HG02943 (cell line): ENCODE results near the gene GSC2.

Source experiments
- ATAC-seq: cut with Tn5 transposase; IDR thresholded peaks from one replicate; pipeline ENCODE4 v1.9.1; 2021; ENCODE audit warnings: mild to moderate bottlenecking, low read depth, moderate library complexity; ENCODE audit not compliant: unreplicated experiment

The GSC2 gene

DNA sequence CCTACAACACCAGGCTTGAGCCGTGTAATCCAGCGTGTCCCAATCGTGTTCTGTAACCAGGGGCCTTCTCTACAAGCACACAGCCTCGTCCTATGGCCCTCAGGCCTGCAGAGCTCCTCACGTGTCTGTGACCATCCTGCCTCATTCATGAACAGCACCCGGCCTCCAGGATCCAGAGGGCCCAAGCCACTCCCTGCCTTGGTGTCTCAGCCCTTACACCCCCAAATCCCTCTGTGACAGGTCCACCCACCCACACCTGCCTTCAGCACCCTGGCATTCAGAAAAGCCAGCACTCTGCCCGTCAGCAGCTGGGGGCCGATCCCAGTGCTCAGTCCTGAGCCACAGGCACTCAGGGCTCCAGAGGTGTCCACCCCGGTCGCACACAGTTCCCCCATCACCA, 13.2 kb downstream of the GSC2 start:
- no peak for ATAC-seq

- ATAC-seq: no peak
Observed at GRCh38 chr22:19134874-19135273, 15.2 kb downstream of the GSC2 start.

GRCh38 chr22:19134176-19134831, 15.8 kb downstream of the GSC2 start:
- no peak for ATAC-seq

DNA sequence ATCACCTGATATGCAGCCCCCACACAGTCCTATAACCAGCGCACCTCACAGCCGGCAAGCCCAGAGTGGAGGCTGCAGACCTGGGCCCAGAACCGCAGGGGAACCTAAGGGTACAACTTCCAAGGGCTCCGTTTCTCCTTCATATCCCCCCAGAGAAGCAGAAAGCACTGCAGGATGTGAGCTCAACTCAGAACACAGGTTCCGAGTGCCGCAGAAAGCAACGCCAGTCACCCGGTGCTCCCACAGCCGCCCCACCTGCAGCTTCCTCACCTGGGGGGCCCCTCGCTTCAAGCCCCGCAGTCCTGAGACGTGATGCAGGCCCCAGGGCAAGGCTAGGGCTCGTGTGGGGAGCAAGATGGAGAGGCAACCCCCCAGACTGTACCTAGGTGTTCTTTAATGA, 16.5 kb downstream of the GSC2 start:
- ATAC-seq: no peak

DNA sequence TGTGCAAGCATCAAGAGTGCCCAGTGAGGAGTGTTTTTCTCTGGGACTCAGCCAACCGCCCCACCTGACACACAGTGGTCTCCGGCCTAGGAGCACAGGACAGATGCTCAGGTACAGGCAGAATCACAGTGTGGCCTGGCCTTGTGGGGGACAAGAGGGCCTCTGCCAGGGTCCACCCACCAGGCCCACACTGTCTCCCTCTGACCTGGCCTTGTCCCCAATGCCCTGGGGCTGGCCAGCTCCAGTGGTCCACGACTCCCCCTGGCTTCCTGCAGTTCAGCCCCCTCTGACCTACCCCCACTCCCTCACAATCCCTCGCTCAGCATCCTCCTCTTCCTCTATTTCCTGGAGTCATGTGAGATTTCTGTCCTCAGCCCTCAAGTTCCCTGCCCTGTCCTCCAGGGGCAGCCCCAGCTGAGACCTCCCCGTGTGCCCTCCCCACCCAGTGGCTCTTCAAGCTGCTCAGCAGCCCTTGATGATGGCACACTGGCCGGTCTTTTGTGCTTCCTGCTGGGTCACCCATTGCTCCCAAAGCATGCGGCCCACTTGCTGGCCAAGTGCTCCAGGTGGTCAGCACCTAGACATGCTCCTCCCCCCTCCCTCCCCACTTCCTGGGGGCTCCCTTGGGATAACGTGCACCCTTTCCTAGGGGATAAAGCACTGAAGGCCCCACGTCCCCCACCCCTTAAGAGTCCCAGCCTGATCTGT, 17.2 kb downstream of the GSC2 start:
- no peak for ATAC-seq

GRCh38 chr22:19132153-19132552, 17.9 kb downstream of the GSC2 start:
- ATAC-seq: no peak

DNA sequence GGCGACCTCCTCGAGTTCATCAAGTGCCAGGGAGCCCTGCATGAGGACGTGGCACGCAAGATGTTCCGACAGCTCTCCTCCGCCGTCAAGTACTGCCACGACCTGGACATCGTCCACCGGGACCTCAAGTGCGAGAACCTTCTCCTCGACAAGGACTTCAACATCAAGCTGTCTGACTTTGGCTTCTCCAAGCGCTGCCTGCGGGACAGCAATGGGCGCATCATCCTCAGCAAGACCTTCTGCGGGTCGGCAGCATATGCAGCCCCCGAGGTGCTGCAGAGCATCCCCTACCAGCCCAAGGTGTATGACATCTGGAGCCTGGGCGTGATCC, 18.4 kb downstream of the GSC2 start:
- no peak for ATAC-seq

GRCh38 chr22:19130959-19131684, 19.0 kb downstream of the GSC2 start, which contains the start of gene TSSK2:
TSSK2 (plus strand) TSS chr22:19131308; CDS start chr22:19131400, 92 bp downstream.
- no peak for ATAC-seq

DNA sequence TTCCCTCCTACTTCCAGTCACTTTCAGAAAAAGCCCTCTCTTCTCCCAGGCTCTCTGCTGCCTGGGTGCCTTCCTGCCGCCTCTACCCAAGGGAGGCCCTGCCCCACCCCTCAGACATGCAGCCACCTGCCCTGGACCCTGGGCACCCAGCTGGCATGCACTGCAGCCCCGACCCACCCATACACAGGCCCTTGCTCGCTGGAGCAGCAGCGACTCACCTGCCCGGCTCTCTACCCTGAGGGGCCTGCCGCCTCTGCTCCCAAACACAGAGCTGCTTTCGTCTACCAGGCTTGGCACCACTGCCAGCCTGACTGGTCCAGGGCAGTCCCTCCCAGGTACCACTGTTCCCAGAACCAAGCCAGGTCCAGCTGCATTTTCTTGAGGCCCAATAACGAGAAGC, 20.2 kb downstream of the GSC2 start:
- no peak for ATAC-seq

DNA sequence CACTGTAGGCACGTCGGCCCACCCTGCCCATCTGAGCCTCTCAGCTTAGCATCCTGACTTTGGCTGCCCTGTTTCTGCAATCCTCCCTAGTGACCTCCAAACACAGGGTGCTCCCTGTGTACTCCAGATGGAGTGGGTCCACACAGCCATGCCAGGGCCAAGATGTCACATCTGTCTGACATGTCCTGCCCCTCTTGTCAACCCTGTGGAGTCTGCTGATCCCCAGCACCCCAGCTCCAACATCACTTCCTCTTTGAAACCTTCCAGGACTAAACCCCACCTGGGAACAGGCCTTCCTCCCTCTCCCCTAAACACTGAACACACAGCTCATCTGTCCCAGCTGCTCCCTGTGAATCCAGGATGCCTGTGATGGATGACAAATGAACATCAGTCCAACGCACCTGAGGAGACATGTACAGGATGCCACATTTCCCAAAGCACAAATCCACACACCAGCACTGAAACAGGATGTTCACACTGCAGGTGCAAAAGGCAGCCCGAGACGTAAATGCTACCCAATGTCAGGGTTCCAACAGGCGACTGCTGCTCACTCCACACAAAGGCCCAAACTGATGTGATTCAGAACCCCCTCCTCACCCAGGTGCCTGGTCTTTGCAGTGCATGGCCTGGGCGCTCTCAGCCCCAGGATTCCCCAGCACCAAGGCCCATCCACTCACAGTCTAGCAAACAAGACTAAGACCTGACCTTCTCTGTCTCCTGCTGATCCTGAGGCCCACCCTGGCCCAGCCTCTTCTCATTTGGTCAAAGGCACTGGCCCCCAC, 21.0 kb downstream of the GSC2 start:
- no peak for ATAC-seq

DNA sequence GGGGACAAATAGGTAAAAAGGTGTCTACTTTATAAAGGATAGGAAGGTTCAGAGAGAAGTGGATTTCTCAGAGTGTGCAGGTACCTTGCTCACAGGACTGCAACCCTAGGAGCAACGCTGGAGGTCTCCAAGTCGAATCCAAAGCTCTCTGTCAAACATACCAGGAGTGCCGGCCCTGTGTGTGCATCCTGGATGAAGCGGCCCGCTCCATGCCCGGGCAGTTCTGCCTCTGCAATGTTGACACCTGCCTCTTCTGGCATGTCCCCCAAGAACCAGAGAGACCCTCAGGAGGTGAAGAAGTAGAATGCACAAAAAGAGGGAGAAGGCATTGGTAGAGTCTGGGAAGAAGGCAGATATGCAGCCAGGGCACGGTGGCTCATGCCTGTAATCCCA, 22.1 kb downstream of the GSC2 start:
- no peak for ATAC-seq

DNA sequence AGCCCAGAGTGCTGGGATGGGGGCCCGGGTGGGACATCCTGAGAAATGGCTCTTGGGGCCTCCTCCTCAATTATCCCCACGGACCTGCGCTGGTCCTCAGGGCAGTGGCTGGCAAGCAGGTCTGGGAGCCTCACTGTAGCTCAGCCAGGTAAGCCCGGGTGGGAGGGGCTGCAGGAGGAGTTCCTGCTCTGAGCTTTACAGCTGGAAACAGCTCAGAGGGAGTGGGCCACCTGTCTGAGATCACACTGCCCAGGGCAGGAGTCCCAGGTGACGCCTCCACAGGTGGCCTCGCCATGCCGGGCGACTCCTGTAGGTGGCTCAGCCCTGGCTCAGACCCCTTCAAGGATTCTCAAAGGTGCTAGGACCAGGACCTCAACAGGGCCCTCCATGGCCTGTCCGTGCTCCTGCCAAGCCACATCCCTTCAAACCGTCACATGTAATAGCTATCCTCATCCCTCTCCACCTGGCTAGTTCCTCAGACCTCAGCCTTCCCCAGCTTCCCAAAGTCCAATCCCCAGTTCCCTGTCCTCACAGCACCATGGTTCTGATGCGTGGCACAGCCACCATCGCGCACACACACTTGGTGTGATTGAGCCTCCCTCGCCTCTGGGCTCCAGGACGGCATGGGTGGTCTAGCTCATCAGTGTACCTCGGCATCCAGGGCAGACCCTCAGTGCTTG, 22.6 kb downstream of the GSC2 start:
- ATAC-seq: no peak

DNA sequence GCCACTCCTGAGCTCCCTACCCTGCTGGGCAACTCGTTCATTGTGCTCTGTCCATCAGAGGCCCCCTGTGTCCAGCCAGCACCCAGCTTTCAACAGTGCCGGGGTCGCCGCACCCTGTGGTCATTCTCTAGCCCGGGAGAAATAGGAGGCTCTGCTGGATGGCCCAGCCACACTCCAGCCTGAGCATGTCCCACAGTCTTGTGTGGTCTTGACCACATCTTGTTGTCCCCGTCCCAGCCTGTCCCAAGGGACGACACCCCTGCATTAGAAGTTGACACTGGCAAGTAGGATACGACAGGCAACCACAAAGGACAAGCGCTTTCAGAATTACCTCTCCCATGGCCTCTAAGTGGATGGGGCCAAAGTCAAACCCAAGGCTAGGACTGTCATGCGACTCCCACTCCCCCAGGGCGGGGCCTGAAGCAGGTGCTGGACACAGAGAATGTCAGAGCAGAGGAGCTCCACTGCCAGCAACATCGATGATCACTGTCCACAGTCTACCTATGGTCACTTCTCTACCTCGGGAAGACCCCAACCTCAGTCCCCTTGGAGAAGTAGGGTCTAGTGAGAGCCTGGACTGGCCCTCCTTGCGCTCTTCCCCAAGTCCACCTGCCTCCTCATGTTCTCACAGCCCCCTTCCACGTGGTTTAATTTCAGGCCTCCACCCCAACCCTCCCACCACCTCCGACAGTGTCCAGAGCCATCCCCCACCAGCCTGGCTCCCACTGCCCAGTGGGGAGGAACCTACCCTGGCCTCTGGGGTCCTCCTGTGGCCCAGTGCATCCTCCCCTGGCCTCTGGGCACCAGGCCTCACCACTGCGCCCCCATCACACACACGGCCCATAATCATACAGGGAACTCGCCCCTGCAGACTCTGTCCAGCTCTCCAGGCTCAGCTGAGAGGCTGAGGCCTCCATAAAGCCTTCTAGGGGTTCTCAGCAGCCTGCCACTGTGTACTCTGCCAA, 23.5 kb downstream of the GSC2 start:
- no peak for ATAC-seq

GRCh38 chr22:19125474-19126308, 24.4 kb downstream of the GSC2 start:
- no peak for ATAC-seq

- no peak for ATAC-seq
Observed at GRCh38 chr22:19125011-19125410, 25.1 kb downstream of the GSC2 start.

GRCh38 chr22:19124377-19124776, 25.7 kb downstream of the GSC2 start:
- no peak for ATAC-seq

DNA sequence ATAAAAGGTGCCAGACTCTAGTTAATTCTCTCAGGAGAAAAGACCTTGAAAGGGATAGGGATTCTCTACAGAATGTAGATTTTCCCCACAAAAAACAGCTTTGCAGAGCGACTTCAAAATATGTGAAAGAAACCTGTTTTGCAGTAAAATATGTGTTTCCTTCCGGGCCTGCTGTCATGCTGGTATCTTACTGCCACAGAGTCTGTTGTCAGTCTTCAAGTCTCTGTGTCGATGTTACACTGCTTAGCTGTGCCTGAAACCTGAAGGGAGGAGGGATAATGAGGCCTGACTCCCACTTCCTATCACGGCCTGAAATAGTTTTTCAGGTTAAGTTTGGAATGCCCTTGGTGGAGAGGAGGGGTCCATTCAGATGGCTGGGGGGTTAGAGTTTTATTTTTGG, 26.2 kb downstream of the GSC2 start:
- ATAC-seq: no peak

DNA sequence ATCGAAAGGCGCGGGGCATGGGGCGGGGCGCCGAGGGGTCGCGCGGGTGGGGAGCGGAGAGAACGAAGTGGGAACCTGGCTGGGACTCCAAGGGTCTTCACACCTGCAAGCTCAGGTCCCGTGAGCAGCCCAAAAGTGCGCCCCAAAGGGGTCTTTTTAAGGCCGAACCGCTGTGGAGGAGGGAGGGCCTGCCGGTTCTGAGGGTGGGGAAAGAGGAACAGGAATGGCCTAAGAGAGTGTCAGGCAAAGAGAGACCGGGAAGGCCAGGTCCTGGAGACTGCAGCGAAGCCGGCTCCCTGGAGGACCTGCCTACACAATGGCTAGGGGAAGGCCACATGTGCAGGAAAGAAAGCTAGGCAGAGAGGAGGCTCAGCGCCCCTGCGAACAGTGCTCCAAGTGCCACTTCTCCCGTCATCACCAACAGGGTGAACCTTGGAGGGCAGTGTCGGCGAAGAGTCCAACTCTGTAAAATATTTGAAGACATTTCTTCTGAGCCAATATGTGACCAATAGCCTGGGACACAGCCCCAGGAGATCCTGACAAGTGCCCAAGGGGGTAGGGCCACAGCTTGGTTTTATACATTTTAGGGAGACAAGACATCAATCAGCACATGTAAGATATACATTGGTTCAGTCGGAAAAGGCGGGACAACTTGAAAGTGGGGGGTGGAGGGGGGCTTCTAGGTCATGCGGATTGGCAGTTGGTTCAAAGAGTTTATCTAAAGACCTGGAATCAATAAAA, 27.2 kb downstream of the GSC2 start:
- no peak for ATAC-seq
